ENCODE data around the gene ZCCHC18.
"Not testable (repeated sequence)": the region's sequence is repeated elsewhere in the genome, so short reads cannot be mapped to it uniquely, and the experiment has no call there.

ZCCHC18 gene

DNA sequence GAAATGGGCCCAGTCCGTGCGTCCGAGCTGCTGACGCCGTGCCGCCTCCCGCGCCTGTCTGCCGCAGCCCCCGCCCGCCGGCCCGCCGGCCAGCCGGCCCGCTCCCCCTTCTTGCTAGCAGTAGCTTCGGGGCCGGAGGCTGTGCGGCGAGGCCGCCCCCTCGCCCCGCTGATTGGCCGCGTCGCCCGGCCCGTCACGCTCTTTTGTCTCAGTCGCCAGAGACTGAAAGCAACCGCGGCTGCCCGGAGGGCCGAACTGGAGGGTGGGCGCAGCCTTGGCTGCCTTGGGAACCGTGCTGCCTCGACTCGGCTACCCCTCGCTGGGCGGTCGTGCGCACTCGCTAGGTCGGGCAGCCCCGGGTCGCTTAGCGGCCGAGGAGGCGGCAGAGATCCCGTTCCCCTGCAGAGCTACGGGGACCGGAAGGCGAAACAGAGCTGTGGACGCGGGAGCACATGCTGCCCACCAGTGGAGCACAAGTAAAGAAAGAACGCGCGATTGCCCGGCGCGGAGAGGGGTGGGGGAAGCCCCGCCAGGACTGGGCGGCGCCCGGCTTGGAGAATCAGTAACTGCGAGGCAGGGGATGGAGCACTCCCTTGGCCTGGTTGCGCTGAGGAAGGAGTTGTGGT lies at the start of gene ZCCHC18:
Gene ZCCHC18 (plus strand): TSS at position 198 of the 626 bp plus-strand sequence. CDS start 1,589 bp downstream, outside the sequence.
- DNase-seq, result peak; percentile 15 to 39

GRCh38 chrX:104062636-104063035 lies 49.7 kb upstream of the ZCCHC18 start:
- DNase-seq, result not testable (repeated sequence)

- DNase-seq, result not testable (repeated sequence)
Measured at GRCh38 chrX:104075778-104076445, 36.4 kb upstream of the ZCCHC18 start, which contains the start of gene TMSB15C. TSS of gene TMSB15C (minus strand) at chrX:104076236.

- DNase-seq, result not testable (repeated sequence)
Measured at GRCh38 chrX:104077854-104078253, 34.5 kb upstream of the ZCCHC18 start.

DNA sequence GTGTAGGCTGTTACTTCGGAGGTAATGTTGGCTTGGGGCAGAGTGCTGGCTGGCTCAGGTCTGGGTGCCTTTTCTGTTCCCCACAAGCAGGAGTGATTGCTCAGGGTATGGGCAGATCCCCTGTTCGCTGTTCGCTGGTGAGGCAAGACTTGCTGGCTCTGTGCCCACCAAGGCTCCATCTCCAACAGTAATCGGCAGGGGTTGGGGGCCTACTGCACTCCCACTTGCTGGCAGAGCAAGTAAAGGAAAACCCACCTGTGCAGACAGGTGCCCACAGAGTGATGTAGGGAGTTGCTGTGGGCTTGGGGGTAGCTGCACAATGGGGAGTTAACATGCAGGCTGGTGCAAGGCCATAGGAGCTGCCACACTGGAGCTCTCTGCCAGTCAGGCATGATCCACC lies 28.3 kb upstream of the ZCCHC18 start:
- no peak for DNase-seq

DNA sequence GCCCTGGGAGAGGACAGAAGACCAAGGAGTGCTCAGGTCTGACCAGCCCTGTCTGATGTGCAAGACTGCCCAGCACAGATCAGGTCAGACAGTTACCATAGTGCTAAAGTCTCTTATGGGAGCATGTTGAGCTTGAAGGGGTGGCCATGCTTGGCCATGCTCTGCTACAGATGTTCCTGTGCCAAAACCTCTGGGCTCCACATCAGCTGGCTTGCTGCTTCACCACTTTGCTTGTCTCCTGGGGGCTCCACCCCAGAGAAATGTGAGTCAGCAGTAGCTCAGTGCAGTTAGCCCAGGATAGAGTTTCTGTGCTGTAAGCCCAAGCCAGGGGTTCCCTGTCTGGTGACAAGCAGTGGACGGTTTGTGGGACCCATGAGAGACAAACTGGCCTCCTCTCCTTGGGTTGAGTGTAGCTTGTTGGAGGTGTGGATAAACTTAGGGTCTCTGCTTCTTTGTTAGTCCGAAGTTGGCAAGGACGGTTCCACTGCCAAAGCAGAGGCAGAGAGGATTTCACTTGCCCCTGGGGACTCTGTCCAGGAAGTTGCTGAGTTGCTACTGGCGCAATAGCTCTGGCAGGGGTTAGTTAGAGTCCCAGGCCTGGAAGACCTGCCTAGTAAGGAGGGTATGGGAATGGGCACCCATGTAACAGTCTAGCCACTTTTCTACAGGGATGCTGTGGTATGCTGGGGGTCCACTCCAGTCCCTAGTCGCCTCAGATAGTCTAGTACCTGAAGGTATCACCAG lies 27.6 kb upstream of the ZCCHC18 start:
- no peak for DNase-seq

GRCh38 chrX:104085477-104085876 lies 26.8 kb upstream of the ZCCHC18 start:
- DNase-seq, result no peak

DNA sequence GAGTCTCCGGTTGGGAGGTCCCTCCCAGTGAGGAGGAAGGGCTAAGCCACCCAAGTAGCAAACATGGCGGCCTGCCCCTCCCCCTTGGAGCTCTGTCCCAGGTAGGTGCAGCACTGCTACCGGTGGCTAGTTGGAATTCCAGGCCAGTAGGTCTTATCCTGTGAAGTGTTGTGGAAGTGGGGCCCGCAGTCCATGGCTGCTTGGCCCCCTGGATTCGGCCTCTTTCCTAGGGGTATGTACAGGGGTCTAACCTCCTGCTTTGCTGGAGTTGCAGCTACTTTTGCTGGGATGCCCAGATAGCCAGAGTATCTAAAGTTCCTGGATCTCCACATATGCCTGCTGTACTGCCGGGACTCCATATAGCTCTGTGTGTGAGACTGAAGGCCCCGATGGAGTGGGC lies 26.4 kb upstream of the ZCCHC18 start:
- no peak for DNase-seq

DNA sequence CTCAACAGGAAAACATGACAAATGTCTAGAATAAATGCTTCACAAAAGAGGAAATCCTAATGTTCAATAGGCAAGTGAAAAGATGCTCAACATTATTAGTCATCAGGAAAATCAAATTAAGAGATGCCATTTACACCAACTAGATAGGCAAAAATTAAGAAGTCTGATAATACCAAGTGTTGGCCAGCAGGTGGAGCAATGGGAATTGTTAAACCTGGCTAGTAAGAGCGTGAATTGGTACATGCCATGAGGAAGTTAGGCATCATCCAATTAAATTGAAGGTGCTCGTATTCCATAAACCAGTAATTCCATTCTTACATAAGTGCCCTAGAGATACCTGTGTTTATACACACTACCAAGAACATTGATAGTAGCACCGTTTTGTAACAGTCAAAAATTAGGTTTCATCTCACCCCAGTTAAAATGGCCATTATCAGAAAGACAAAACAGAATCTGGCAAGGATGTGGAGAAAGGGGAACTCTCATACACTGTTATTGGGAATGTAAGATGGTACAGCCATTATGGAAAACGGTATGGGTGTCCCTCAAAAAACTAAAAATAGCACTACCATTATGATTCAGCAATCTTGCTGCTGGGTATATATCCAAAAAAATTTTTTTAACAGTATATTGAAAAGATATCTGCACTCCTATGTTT lies 14.0 kb upstream of the ZCCHC18 start:
- DNase-seq, result peak; percentile 9 to 69

DNA sequence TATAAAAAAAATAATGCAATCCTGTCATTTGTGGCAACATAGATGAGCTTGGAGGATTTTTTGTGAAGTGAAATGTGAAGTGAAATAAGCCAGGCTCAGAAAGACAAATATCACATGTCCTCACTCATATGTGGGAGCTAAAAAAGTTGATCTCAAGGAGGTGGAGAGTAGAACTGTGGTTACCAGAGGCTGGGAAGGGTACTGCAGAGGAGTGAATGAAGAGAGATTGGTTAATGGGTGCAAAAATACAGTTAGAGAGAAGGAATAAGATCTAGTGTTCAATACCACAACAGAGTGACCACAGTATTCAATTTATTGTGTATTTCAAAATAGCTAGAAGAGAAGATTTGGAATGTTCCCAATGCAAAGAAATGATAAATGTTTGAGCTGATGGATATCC lies 13.4 kb upstream of the ZCCHC18 start:
- DNase-seq, result no peak

DNA sequence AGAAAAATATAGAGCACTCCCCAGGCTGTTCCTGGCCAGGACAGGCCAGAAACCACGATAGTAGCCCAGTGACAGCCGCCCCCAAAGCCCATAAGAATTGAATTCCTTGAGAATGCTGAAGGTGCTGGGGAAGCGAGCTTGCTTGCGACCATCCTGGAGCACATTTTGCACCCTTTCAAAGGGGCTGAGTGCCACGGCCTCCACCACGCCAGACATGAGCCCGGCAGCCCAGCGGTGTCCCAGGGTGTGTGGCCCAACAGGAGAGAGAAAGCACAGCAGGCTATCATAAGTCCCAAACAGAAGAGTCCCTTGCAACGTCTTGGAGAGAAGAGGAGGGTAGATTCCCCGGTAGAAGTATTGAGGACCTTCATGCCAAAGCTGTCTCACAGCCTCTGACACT lies 7.6 kb upstream of the ZCCHC18 start:
- no peak for DNase-seq

DNA sequence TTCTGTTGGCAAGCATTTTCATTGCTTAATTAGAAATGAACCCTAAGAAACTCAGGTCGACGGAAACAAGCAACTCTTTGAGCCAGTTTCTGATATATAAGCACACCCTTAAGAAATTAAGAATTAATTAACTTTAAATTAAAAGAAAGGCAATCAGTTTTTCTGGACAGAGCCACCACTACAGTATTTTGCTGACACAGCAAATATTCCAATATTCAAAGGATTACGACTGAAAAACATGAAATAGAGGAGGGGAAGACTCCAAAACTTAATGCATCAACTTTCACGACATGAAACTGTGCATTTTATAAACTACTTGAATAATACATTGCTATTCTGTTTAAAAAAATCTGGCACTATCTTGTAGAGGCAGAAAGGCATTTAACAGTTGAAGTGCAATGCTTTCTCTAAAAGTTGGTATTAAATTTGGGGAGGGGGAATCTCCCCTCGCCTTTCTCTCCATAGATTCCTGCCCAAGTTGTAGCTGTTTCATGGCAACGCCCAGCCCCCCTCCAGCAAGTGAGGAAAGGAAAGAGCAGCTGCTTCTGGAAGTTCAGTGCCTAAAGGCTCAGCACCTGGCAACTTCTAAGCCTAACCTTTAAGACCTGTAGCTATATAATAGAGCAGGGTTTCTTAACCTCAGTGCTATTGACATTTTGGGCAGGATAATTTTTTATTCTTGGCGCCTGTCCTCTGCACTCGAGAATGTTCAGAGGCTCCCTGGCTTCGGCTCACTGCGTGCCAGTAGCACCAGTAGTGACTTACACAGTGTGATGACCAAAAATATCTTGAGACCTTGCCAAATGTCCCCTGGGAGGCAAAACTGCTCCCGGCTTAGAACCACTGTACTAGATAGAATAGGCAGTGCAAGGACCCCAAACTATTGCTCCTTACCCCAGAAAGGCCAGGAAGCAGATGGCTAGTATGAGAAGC lies 6.7 kb upstream of the ZCCHC18 start:
- DNase-seq, result no peak

GRCh38 chrX:104108955-104109354 lies 3.4 kb upstream of the ZCCHC18 start:
- DNase-seq, result no peak

GRCh38 chrX:104110491-104111240 lies 1.7 kb upstream of the ZCCHC18 start:
- not testable (repeated sequence) for DNase-seq

DNA sequence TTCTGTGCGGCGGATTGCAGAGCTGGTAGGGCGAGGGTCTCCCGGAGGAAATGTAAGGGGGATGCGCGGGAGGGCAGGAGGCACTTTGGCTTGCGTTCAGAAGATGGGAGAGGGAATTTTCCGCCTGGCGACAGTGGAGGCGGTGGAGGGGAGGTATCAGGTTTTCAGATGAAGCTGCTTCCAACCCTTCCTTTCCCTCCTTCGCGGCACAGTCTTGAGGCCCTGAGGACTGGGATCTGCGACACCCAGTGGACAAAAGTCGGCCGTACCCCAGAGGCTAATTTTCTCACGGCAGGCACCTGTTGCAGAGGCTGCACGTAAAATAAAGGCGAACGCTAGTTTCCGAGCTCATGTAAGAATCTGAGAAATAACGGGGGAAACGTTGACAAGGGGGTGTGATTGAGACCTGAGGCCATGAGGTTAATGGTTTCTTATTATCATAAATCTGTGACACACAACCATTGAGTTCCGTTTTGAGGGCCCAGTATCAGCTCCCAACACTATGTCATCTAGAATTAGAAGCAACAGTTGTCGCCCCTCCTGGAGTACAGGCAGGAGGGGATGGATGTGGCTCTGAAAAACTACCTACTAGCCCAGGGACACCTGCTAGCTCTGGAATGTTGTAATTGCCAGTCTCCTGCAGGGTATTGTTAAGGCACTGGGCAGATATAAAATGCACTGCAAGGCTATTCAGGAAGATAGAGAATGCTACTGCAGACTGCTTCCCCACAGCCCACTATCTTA lies 1.1 kb downstream of the ZCCHC18 start:
- peak in 1 of 2 donors; percentile 45 for DNase-seq

DNA sequence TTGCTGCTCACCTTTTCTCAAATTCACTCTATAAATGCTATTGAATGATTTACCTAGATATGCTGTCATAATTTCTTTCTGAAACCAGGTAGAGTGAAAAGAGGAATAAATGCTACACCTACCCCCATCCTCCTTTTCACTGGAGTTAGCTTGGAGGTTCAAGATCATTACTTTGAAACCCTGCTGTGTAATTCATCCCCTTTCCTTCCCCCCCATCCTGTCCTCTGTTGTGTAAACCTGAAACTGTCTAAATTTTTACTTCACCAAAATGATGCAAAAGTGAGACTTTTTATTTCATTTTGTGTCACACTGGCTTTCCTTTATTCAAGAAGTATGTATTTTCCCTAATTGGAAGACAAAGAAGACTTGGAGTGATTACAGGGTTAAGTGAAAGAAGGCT lies 5.4 kb downstream of the ZCCHC18 start:
- no peak for DNase-seq

GRCh38 chrX:104118765-104119164 lies 6.4 kb downstream of the ZCCHC18 start:
- DNase-seq, result no peak

- DNase-seq, result no peak
Measured at GRCh38 chrX:104122829-104123228, 10.5 kb downstream of the ZCCHC18 start.

DNA sequence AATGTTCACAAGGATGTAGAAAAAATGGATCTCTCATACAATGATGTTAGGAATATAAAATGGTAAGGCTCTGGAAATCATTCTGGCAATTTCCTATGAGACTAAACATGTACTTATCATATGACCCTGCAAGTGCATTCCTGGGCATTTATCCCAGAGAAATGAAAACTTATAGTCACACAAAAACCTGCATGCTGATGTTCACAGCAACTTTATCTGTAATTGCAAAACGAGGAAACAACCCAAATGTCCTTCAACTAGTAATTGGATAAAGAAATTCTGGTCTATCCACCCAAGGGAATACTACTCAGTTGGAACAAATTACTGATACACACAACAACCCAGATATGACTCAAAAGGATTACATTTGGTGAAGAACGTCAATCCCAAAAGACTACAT lies 14.5 kb downstream of the ZCCHC18 start:
- no peak for DNase-seq

DNA sequence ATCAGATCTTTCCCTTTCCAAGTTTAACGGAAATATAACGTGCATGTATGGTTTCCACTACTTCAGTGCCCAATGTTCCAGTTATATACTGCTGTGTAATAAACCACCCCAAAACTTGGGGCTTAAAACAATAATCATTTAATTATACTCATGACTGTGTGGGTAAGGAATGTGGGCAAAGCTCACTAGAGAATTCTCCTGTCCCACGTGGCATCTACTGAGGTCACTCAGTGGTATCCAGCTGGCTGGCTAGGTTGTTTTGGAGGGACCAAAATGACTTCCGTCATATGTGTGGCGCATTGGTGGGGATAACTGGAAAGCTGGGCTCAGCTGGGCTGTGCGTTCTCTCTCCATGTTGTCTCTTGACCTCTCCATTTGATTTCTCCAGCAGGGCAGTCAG lies 18.5 kb downstream of the ZCCHC18 start:
- no peak for DNase-seq

All from hippocampal formation (tissue), 2 donors.